ENCODE data around the gene C4orf51. TPM values are rescaled to one million over a fixed set of nuclear protein-coding genes. Genes with fewer than 3 reads are reported as not detected.

Gene C4orf51
- total and polyA plus RNA-seq, 7 donors, result not detected

DNA sequence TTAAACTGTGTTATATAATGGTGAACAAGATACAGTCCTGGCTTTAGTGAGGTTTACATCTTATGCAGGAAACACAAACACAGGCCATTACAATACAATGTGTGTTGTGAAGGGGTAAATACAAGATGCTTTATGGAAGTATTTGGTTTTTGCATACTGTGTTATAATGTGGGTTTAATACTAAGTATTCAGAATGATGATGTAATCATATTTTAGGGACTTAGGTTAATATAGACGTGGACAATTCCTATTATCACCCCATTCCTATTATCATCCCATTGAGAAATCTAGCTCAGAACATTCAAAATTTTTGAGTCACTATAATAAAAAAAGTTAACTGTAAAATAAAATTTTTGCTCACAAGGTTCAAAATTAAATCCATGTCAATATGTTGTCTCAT is 36.7 kb upstream of the C4orf51 start:
- TF ChIP-seq EP300 (IDR thresholded peaks at IDR 0.05) (no peak), POLR2A (IDR thresholded peaks at IDR 0.05) (no peak), POLR2AphosphoS5 (IDR thresholded peaks at IDR 0.05) (no peak)
- TF ChIP-seq, protein P1, sequence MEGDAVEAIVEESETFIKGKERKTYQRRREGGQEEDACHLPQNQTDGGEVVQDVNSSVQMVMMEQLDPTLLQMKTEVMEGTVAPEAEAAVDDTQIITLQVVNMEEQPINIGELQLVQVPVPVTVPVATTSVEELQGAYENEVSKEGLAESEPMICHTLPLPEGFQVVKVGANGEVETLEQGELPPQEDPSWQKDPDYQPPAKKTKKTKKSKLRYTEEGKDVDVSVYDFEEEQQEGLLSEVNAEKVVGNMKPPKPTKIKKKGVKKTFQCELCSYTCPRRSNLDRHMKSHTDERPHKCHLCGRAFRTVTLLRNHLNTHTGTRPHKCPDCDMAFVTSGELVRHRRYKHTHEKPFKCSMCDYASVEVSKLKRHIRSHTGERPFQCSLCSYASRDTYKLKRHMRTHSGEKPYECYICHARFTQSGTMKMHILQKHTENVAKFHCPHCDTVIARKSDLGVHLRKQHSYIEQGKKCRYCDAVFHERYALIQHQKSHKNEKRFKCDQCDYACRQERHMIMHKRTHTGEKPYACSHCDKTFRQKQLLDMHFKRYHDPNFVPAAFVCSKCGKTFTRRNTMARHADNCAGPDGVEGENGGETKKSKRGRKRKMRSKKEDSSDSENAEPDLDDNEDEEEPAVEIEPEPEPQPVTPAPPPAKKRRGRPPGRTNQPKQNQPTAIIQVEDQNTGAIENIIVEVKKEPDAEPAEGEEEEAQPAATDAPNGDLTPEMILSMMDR (IDR thresholded peaks at IDR 0.05), result no peak
- Histone ChIP-seq H3K9me3 (no peaks in the 10 kb centered on the region), H3K4me3 (no peak overlapping the region), H3K27ac (no peak overlapping the region), H3K36me3 (no peaks in the 10 kb centered on the region), H3K27me3 (no peaks in the 10 kb centered on the region), H3K4me1 (peaks cover 0 to 8% (median 4%) of the 10 kb centered on the region in 4 donors)
- intact Hi-C loops (cut with DNase I), result no loop called here
- WGBS, 2 donors, result 96 to 97% methylated on average over 1 of the region's 1 CpG
- DNase-seq, result no peak

- Histone ChIP-seq H3K9me3 (no peaks in the 10 kb centered on the region), H3K27me3 (no peaks in the 10 kb centered on the region), H3K4me1 (peaks cover 0 to 7% (median 3%) of the 10 kb centered on the region in 4 donors), H3K27ac (no peak overlapping the region), H3K36me3 (no peaks in the 10 kb centered on the region), H3K4me3 (no peak overlapping the region)
- intact Hi-C loops (cut with DNase I), result no loop called here
- DNase-seq, result no peak
- 93 to 97% methylated on average over 3 of the region's 3 CpGs for WGBS, 2 donors
- TF ChIP-seq POLR2A (IDR thresholded peaks at IDR 0.05) (no peak), EP300 (IDR thresholded peaks at IDR 0.05) (no peak), POLR2AphosphoS5 (IDR thresholded peaks at IDR 0.05) (no peak)
- TF ChIP-seq, protein P1 (IDR thresholded peaks at IDR 0.05), result no peak
These were observed 35.2 kb upstream of the C4orf51 start for GRCh38 chr4:145644699-145645098.

- Histone ChIP-seq H3K36me3 (peaks cover 0 to 39% (median 7%) of the 10 kb centered on the region in 4 donors), H3K4me3 (no peak overlapping the region), H3K27ac (no peak overlapping the region), H3K4me1 (no peaks in the 10 kb centered on the region), H3K27me3 (no peaks in the 10 kb centered on the region), H3K9me3 (no peaks in the 10 kb centered on the region)
- WGBS, 2 donors, result 97 to 98% methylated on average over 1 of the region's 1 CpG
- TF ChIP-seq EP300 (IDR thresholded peaks at IDR 0.05) (no peak), POLR2AphosphoS5 (IDR thresholded peaks at IDR 0.05) (no peak), POLR2A (IDR thresholded peaks at IDR 0.05) (no peak)
- TF ChIP-seq, protein P1 (IDR thresholded peaks at IDR 0.05), result no peak
- intact Hi-C loops (cut with DNase I), result no loop called here
- no peak for DNase-seq
These were observed 23.8 kb upstream of the C4orf51 start for GRCh38 chr4:145656156-145656555.

DNA sequence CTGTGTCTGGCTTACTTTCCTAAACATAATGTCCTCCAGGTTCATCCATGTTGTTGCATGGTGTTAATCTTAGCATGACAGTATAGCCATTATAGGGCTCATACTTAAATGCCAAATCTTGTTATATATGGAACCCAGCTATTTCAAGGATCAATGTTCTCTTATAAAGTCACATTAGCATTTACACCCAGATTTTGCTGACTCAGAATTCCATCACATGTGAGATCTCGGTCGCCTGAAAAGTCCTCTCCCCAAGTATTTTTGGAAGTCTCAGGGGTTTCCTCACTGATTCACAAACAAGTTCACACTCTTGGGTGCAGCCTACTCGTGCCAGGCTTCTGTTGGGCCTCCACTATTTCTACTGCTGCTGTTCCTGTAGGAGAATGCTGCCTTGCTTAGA is 19.9 kb upstream of the C4orf51 start:
- no peak overlapping the region for H3K27ac ChIP-seq
- intact Hi-C loops (cut with DNase I), result no loop called here
- no peaks in the 10 kb centered on the region for H3K4me1 ChIP-seq
- H3K27me3 ChIP-seq, result no peaks in the 10 kb centered on the region
- no peak overlapping the region for H3K4me3 ChIP-seq
- DNase-seq, result no peak
- peaks cover 0 to 5% (median 0%) of the 10 kb centered on the region in 4 donors for H3K9me3 ChIP-seq
- 95 to 96% methylated on average over 3 of the region's 3 CpGs for WGBS, 2 donors
- no peak for TF ChIP-seq EP300 (IDR thresholded peaks at IDR 0.05)
- no peak for TF ChIP-seq POLR2A (IDR thresholded peaks at IDR 0.05)
- TF ChIP-seq POLR2AphosphoS5 (IDR thresholded peaks at IDR 0.05), result no peak
- TF ChIP-seq, protein P1 (IDR thresholded peaks at IDR 0.05), result no peak
- peaks cover 0 to 19% (median 5%) of the 10 kb centered on the region in 4 donors for H3K36me3 ChIP-seq

GRCh38 chr4:145663194-145663593 is 16.8 kb upstream of the C4orf51 start:
- TF ChIP-seq EP300 (IDR thresholded peaks at IDR 0.05) (no peak), POLR2A (IDR thresholded peaks at IDR 0.05) (no peak), POLR2AphosphoS5 (IDR thresholded peaks at IDR 0.05) (no peak)
- TF ChIP-seq, protein P1 (IDR thresholded peaks at IDR 0.05), result no peak
- Histone ChIP-seq H3K4me1 (no peaks in the 10 kb centered on the region), H3K36me3 (no peaks in the 10 kb centered on the region), H3K9me3 (peaks cover 0 to 5% (median 0%) of the 10 kb centered on the region in 4 donors), H3K4me3 (no peak overlapping the region), H3K27me3 (no peaks in the 10 kb centered on the region), H3K27ac (no peak overlapping the region)
- WGBS, 2 donors, result 83 to 95% methylated on average over 3 of the region's 3 CpGs
- intact Hi-C loops (cut with DNase I), result no loop called here
- DNase-seq, result no peak

Measured in sigmoid colon (tissue), 7 donors.